Endothelial cell of umbilical vein (primary cell): Measurements from ENCODE around the gene LEUTX. TPM values are rescaled to one million over a fixed set of nuclear protein-coding genes. Genes with fewer than 3 reads are reported as not detected.

Experiments used
- BruUV-seq: library from RNA; stranded (reverse); fragments of 400-500 nt; replicated peaks from 2 replicates; lab custom pipeline; 2021; lab: Mats Ljungman, UMichigan
- CTCF ChIA-PET: fragments of 300-600, 350-600 bp; sonication (Branson Sonifier 250); formaldehyde crosslinking; loops from one replicate; lab custom pipeline; 2021; ENCODE audit warnings: antibody characterized with exemption, inconsistent platforms; lab: Charles Lee
- POLR2A ChIA-PET: fragments of 300-600, 350-600 bp; sonication (Branson Sonifier 250); formaldehyde crosslinking; loops from one replicate; lab custom pipeline; 2021; ENCODE audit warnings: antibody characterized with exemption, inconsistent platforms; lab: Charles Lee
- DNase-seq: peaks from one replicate; pipeline ENCODE4 v3.0.0-alpha.2; 2011; ENCODE audit warnings: low read depth, low spot score
- FAIRE-seq: peaks from 2 replicates; lab custom pipeline; 2011; peaks lifted over from hg19 to GRCh38; lab: Jason Lieb, UNC
- H2AFZ ChIP-seq: 2 replicates; pipeline ENCODE4 v1.6.0; 2012; ENCODE audit warnings: low read depth, low read length, control low read depth, inconsistent platforms
- H3K27ac ChIP-seq: 2 replicates; pipeline ENCODE4 v1.5.1; 2011; ENCODE audit warnings: low read depth, mild to moderate bottlenecking, control low read depth, low read length, moderate library complexity; ENCODE audit not compliant: insufficient read depth
- H3K27me3 ChIP-seq, 2 experiments: 2 replicates each; pipeline versions ENCODE4 v1.6.0 to v1.6.1; 2011; ENCODE audit warnings: low read length in 2 of 2, mixed read lengths in 1 of 2; ENCODE audit not compliant: control insufficient read depth in 2 of 2, insufficient read depth in 2 of 2
- H3K36me3 ChIP-seq, 2 experiments: 2 replicates in 1 of 2; 3 replicates in 1 of 2; pipeline ENCODE4 v1.5.1; 2011; ENCODE audit warnings: low read length in 2 of 2, mild to moderate bottlenecking in 1 of 2, moderate library complexity in 1 of 2; ENCODE audit not compliant: control insufficient read depth in 2 of 2, insufficient read depth in 2 of 2; ENCODE audit errors: extremely low read depth in 1 of 2
- H3K4me1 ChIP-seq: 3 replicates; pipeline ENCODE4 v1.5.1; 2011; ENCODE audit warnings: mild to moderate bottlenecking, low read length; ENCODE audit not compliant: control insufficient read depth, insufficient read depth; ENCODE audit errors: extremely low read depth
- H3K4me2 ChIP-seq: 2 replicates; pipeline ENCODE4 v1.6.1; 2011; ENCODE audit warnings: low read length, control low read depth, mixed read lengths; ENCODE audit not compliant: insufficient read depth
- H3K4me3 ChIP-seq, 3 experiments: fragments of 200-600 bp in 1 of 3; sonication (generic), shearing (Covaris generic) in 1 of 3; replicated peaks in 1 of 3; 2 replicates each; pipeline ENCODE4 v1.5.1; 2011 to 2016; ENCODE audit warnings: control low read depth in 3 of 3, low read length in 3 of 3, mild to moderate bottlenecking in 2 of 3, inconsistent platforms in 1 of 3, low read depth in 1 of 3, moderate library complexity in 1 of 3; ENCODE audit not compliant: insufficient read depth in 1 of 3
- H3K79me2 ChIP-seq: 2 replicates; pipeline ENCODE4 v1.6.0; 2012; ENCODE audit warnings: low read length, inconsistent platforms; ENCODE audit not compliant: control insufficient read depth, insufficient read depth
- H3K9ac ChIP-seq: replicated peaks from 2 replicates; pipeline ENCODE3; 2011; ENCODE audit warnings: low read length, control low read depth; ENCODE audit not compliant: insufficient read depth; ENCODE audit errors: extremely low read depth
- H3K9me1 ChIP-seq: replicated peaks from 3 replicates; pipeline ENCODE4 v1.6.0; 2011; ENCODE audit warnings: mild to moderate bottlenecking, low read length; ENCODE audit not compliant: control insufficient read depth, insufficient read depth; ENCODE audit errors: extremely low read depth
- H3K9me3 ChIP-seq: replicated peaks from 2 replicates; pipeline ENCODE4 v1.5.1; 2012; ENCODE audit warnings: low read length, inconsistent platforms; ENCODE audit not compliant: control insufficient read depth, insufficient read depth
- H4K20me1 ChIP-seq: replicated peaks from 2 replicates; pipeline ENCODE3; 2011; ENCODE audit warnings: mild to moderate bottlenecking, low read length; ENCODE audit not compliant: control insufficient read depth, insufficient read depth; ENCODE audit errors: extremely low read depth
- EZH2 ChIP-seq: IDR thresholded peaks from 2 replicates; pipeline ENCODE4 v1.6.1; 2012; ENCODE audit warnings: borderline replicate concordance, low read depth, mild to moderate bottlenecking, moderate library complexity, low read length, inconsistent platforms; ENCODE audit not compliant: severe bottlenecking
- FOS ChIP-seq: IDR thresholded peaks from 2 replicates; pipeline ENCODE4 v1.6.1; 2011; ENCODE audit warnings: mild to moderate bottlenecking, low read length, moderate library complexity, borderline replicate concordance; ENCODE audit not compliant: insufficient read depth
- GATA2 ChIP-seq: IDR thresholded peaks from 2 replicates; pipeline ENCODE4 v1.7.0; 2011; ENCODE audit warnings: low read depth, mild to moderate bottlenecking, moderate library complexity, mixed read lengths, low read length; ENCODE audit not compliant: insufficient read length, insufficient read depth
- JUN ChIP-seq: IDR thresholded peaks from 2 replicates; pipeline ENCODE4 v1.6.1; 2011; ENCODE audit warnings: borderline replicate concordance, low read depth; ENCODE audit not compliant: insufficient read length, insufficient read depth
- MYC ChIP-seq: IDR thresholded peaks from one replicate; pipeline ENCODE4 v1.6.1; 2011; ENCODE audit warnings: mild to moderate bottlenecking, low read depth, low read length
- POLR2A ChIP-seq: IDR thresholded peaks from 2 replicates; pipeline ENCODE4 v1.6.1; 2012; ENCODE audit warnings: low read depth, mild to moderate bottlenecking, control low read depth, low read length
- POLR2AphosphoS5 ChIP-seq: IDR thresholded peaks from 2 replicates; pipeline ENCODE4 v1.6.1; 2012; ENCODE audit warnings: low read depth, mild to moderate bottlenecking, control low read depth, low read length, moderate library complexity; ENCODE audit not compliant: insufficient read depth
- dilution Hi-C: fragments of 300-500 bp; cut with MboI; formaldehyde crosslinking; loops from one replicate; pipeline ENCODE4 v1.15.0; 2019; ENCODE audit warnings: low sequenced_read_pairs; ENCODE audit not compliant: extremely low pct_ligation_motif_present
- intact Hi-C: fragments of 100-400 bp; cut with micrococcal nuclease; formaldehyde crosslinking; loops from one replicate; pipeline ENCODE4 v1.10.0; 2022
- polyA plus RNA-seq, 4 experiments: library from polyadenylated mRNA; depleted of rRNA in 3 of 4; stranded (reverse) in 3 of 4; unstranded in 1 of 4; fragments of >200 nt; gene quantifications; 2 replicates each; pipeline versions ENCODE4 v1.2.1 to v1.2.3, GENCODE V29; 2011 to 2012; ENCODE audit warnings: missing spikeins in 1 of 4
- total RNA-seq: library from RNA; stranded (reverse); gene quantifications from 2 replicates; pipeline ENCODE4 v1.2.3, GENCODE V29; 2021
- TF ChIP-seq, protein P1 (sequence below), 2 donors: IDR thresholded peaks; 1 replicate in 1 of 2; 2 replicates in 1 of 2; pipeline ENCODE4 v1.5.1; 2011; ENCODE audit warnings: low read length in 2 of 2, mild to moderate bottlenecking in 2 of 2, moderate library complexity in 2 of 2, control low read depth in 1 of 2, inconsistent platforms in 1 of 2, low read depth in 1 of 2; ENCODE audit not compliant: insufficient read depth in 1 of 2; ENCODE audit errors: extremely low read depth in 1 of 2
- TF ChIP-seq, protein P2 (sequence below): IDR thresholded peaks from 2 replicates; pipeline ENCODE4 v1.6.1; 2011; ENCODE audit not compliant: insufficient read depth, insufficient read length

The LEUTX gene
- total and polyA plus RNA-seq, 2 donors (not counting 3 experiments of a cell fraction or from before 2014, with no cell fraction given) = not detected

DNA sequence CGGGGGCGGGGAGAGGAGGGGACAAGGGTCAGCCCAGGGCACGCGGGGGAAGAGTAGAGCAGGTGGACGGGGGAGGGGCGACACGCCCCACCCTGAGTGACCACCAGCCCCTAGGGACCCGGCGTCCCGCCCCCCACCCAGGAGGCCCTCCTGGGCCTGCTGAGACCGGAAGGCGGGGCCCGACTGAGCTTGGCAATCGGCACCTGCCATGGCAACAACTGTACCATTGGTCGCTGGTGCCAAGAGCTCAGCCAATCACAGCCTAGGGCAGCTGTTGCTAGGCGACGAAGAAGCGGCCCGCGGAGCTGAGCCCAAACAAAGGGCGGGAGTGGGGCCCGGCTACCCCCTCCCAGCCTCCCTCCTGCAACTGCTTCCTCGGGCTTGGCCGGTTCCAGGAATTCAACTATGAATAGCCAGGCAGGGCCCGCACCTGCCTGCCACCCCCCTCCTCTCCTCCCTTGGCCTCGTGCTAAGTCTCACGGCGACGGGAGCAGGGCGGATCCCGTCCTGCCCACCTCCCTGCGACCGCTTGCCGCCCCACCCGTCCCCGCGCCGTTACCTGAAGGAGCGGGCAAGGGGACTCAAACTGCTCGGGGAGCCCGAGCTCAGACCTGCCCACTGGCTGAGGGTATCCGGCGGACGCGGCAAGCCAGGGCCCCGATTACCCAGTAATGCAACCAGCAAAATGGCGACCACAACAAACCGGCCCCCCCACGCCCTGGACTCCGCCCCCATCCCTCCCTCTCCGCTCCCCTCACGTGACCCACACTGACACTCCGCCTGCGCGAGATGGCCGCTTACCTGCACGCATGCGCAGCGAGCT lies 55.0 kb downstream of the LEUTX start, which contains the start of gene DYRK1B:
Gene DYRK1B, minus strand, starts transcription at position 699 of the 823 bp plus-strand sequence. CDS start 2,295 bp downstream, outside the sequence.
- Histone ChIP-seq H4K20me1 (no peaks in the 10 kb centered on the region), H3K27ac (peak within 1 kb of the TSS; percentile 77), H3K9me3 (no peaks in the 10 kb centered on the region), H2AFZ (peak within 1 kb of the TSS; percentile 58), H3K27me3 (no peaks in the 10 kb centered on the region), H3K4me1 (peaks cover 8% of the 10 kb centered on the region), H3K4me2 (peak within 1 kb of the TSS; percentile 48), H3K9ac (peak within 1 kb of the TSS; percentile 81), H3K4me3 (peak within 1 kb of the TSS; percentile 55 to 93 (median 66)), H3K9me1 (no peaks in the 10 kb centered on the region), H3K79me2 (peaks cover 8% of the 10 kb centered on the region), H3K36me3 (peaks cover 2 to 31% of the 10 kb centered on the region in 2 experiments)
- DNase-seq (peak; percentile 97), FAIRE-seq (peak; percentile 96)
- TF ChIP-seq EZH2 (no peak), GATA2 (no peak), FOS (no peak), MYC (no peak), JUN (no peak), POLR2AphosphoS5 (peak; percentile 78), POLR2A (peak; percentile 41)
- TF ChIP-seq, protein P1, sequence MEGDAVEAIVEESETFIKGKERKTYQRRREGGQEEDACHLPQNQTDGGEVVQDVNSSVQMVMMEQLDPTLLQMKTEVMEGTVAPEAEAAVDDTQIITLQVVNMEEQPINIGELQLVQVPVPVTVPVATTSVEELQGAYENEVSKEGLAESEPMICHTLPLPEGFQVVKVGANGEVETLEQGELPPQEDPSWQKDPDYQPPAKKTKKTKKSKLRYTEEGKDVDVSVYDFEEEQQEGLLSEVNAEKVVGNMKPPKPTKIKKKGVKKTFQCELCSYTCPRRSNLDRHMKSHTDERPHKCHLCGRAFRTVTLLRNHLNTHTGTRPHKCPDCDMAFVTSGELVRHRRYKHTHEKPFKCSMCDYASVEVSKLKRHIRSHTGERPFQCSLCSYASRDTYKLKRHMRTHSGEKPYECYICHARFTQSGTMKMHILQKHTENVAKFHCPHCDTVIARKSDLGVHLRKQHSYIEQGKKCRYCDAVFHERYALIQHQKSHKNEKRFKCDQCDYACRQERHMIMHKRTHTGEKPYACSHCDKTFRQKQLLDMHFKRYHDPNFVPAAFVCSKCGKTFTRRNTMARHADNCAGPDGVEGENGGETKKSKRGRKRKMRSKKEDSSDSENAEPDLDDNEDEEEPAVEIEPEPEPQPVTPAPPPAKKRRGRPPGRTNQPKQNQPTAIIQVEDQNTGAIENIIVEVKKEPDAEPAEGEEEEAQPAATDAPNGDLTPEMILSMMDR (IDR thresholded peaks at IDR 0.05; ENCODE audit: extremely low read depth in 1 of 2, insufficient read depth in 1 of 2, low read depth in 1 of 2, low read length in 2 of 2) = no peak
- TF ChIP-seq, protein P2, sequence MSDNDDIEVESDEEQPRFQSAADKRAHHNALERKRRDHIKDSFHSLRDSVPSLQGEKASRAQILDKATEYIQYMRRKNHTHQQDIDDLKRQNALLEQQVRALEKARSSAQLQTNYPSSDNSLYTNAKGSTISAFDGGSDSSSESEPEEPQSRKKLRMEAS = peak; percentile 100
- dilution Hi-C loops (no loop called here), intact Hi-C loops (loop anchor here (1.0 to 5.0 kb wide), 3 partner anchors 9 to 594 kb away; partner anchors contain the start of genes FBL and SERTAD1)
- ChIA-PET CTCF (interaction anchor here (0.6 to 2.1 kb wide), 8 partner anchors 8 to 137 kb away, joined by 3 to 31 read pairs (median 6); partner anchors contain the start of genes FBL and PSMC4), POLR2A (interaction anchor here (0.6 to 1.6 kb wide), 5 partner anchors 9 to 41 kb away, joined by 3 to 8 read pairs (median 4); partner anchors contain the start of gene FBL)
- TSS peak; percentile 17 for BruUV-seq
